HL-60/S4 treated with phorbol 12-myristate 13-acetate at 8.2 ng/mL for 4 days and 3 days (cell line): ENCODE results near the gene CACNA1B.

Experiments
- in situ Hi-C: fragments of 300-500 bp; cut with MboI; formaldehyde crosslinking; loops from 2 replicates; pipeline ENCODE4 v1.15.0; 2022; ENCODE audit warnings: low sequenced_read_pairs

CACNA1B gene

GRCh38 chr9:137959641-137960411, 82.2 kb downstream of the CACNA1B start:
- in situ Hi-C loops, result no loop called here

GRCh38 chr9:137960496-137960895, 82.9 kb downstream of the CACNA1B start:
- in situ Hi-C loops, result no loop called here

GRCh38 chr9:137963525-137963924, 85.9 kb downstream of the CACNA1B start:
- in situ Hi-C loops, result no loop called here

GRCh38 chr9:137965177-137965795, 87.7 kb downstream of the CACNA1B start:
- in situ Hi-C loops, result no loop called here

- in situ Hi-C loops, result no loop called here
Observed at GRCh38 chr9:137967280-137967953, 89.8 kb downstream of the CACNA1B start.

- in situ Hi-C loops, result no loop called here
Observed at GRCh38 chr9:137968235-137968634, 90.7 kb downstream of the CACNA1B start.

GRCh38 chr9:137969008-137969407, 91.4 kb downstream of the CACNA1B start:
- in situ Hi-C loops, result no loop called here

- in situ Hi-C loops, result no loop called here
Observed at GRCh38 chr9:137969685-137970084, 92.1 kb downstream of the CACNA1B start.

- in situ Hi-C loops, result no loop called here
Observed at GRCh38 chr9:137970098-137970497, 92.5 kb downstream of the CACNA1B start.

GRCh38 chr9:137970686-137971476, 93.3 kb downstream of the CACNA1B start:
- in situ Hi-C loops, result no loop called here

- in situ Hi-C loops, result no loop called here
Observed at GRCh38 chr9:137971477-137972138, 94.0 kb downstream of the CACNA1B start.

GRCh38 chr9:137972355-137972987, 94.9 kb downstream of the CACNA1B start:
- in situ Hi-C loops, result no loop called here

GRCh38 chr9:137972988-137973470, 95.4 kb downstream of the CACNA1B start:
- in situ Hi-C loops, result no loop called here

GRCh38 chr9:137973829-137974416, 96.3 kb downstream of the CACNA1B start:
- in situ Hi-C loops, result no loop called here

- in situ Hi-C loops, result no loop called here
Observed at GRCh38 chr9:137974746-137975526, 97.4 kb downstream of the CACNA1B start.

GRCh38 chr9:137975527-137975913, 97.9 kb downstream of the CACNA1B start:
- in situ Hi-C loops, result no loop called here

GRCh38 chr9:137975936-137976565, 98.5 kb downstream of the CACNA1B start:
- in situ Hi-C loops, result no loop called here

- in situ Hi-C loops, result no loop called here
Observed at GRCh38 chr9:137977571-137978261, 100.1 kb downstream of the CACNA1B start.
